Iris pigment epithelial cell (primary cell): Measurements from ENCODE around the gene SLC35E2B.
"Not testable (repeated sequence)": the region's sequence is repeated elsewhere in the genome, so short reads cannot be mapped to it uniquely, and the experiment has no call there.

ENCODE experiments used
- DNase-seq: peaks from one replicate; pipeline ENCODE4 v3.0.0-alpha.2; 2011; ENCODE audit warnings: low read depth

The SLC35E2B gene

GRCh38 chr1:1638528-1638927 lies 54.1 kb downstream of the SLC35E2B start:
- DNase-seq = not testable (repeated sequence)

- DNase-seq = not testable (repeated sequence)
Measured at GRCh38 chr1:1637479-1637875, 55.1 kb downstream of the SLC35E2B start.

- DNase-seq = not testable (repeated sequence)
Measured at GRCh38 chr1:1636621-1637478, 55.7 kb downstream of the SLC35E2B start.

- DNase-seq = not testable (repeated sequence)
Measured at GRCh38 chr1:1634613-1635012, 58.0 kb downstream of the SLC35E2B start.

- not testable (repeated sequence) for DNase-seq
Measured at GRCh38 chr1:1633409-1633808, 59.2 kb downstream of the SLC35E2B start.

GRCh38 chr1:1631782-1632420 lies 60.7 kb downstream of the SLC35E2B start, which contains the start of gene MMP23B:
TSS of gene MMP23B (plus strand) at chr1:1632173. CDS start at chr1:1632219, 46 bp downstream.
- no peak for DNase-seq

- no peak for DNase-seq
Measured at GRCh38 chr1:1630965-1631781, 61.4 kb downstream of the SLC35E2B start.

GRCh38 chr1:1630191-1630964 lies 62.2 kb downstream of the SLC35E2B start:
- peak; percentile 80 for DNase-seq

GRCh38 chr1:1629430-1630190 lies 63.0 kb downstream of the SLC35E2B start:
- no peak for DNase-seq

GRCh38 chr1:1628754-1629429 lies 63.7 kb downstream of the SLC35E2B start:
- DNase-seq = no peak

- DNase-seq = no peak
Measured at GRCh38 chr1:1627829-1628753, 64.5 kb downstream of the SLC35E2B start.

GRCh38 chr1:1627261-1627828 lies 65.2 kb downstream of the SLC35E2B start:
- no peak for DNase-seq

GRCh38 chr1:1626207-1627141 lies 66.1 kb downstream of the SLC35E2B start:
- no peak for DNase-seq

- DNase-seq = no peak
Measured at GRCh38 chr1:1625824-1626206, 66.8 kb downstream of the SLC35E2B start.

- no peak for DNase-seq
Measured at GRCh38 chr1:1625404-1625775, 67.2 kb downstream of the SLC35E2B start.

GRCh38 chr1:1624443-1625403 lies 67.9 kb downstream of the SLC35E2B start:
- DNase-seq = no peak
